A673 (cell line): ENCODE measurements around the gene MINDY2. TPM values are rescaled to one million over a fixed set of nuclear protein-coding genes. Genes with fewer than 3 reads are reported as not detected.
A peak's percentile ranks its signal among the peaks of the same experiment; 100 is the strongest.
"Not testable (repeated sequence)": the region's sequence is repeated elsewhere in the genome, so short reads cannot be mapped to it uniquely, and the experiment has no call there.

ENCODE experiments used
- BruUV-seq: library from RNA; stranded (reverse); fragments of 400-500 nt; replicated peaks from 2 replicates; lab custom pipeline; 2021; lab: Mats Ljungman, UMichigan
- CTCF ChIA-PET: fragments of 300-600 bp; sonication (Branson Sonifier 250); formaldehyde crosslinking; loops from one replicate; lab custom pipeline; 2022; ENCODE audit warnings: antibody characterized with exemption; lab: Charles Lee
- POLR2A ChIA-PET: fragments of 300-600 bp; sonication (Branson Sonifier 250); formaldehyde crosslinking; loops from one replicate; lab custom pipeline; 2022; ENCODE audit warnings: antibody characterized with exemption; ENCODE audit not compliant: low non-redundant PET; lab: Charles Lee
- DNase-seq: peaks from one replicate; pipeline ENCODE4 v3.0.0-alpha.2; 2015; ENCODE audit warnings: low spot score
- H3K27ac ChIP-seq: fragments of 200-600 bp; sonication (generic); 2 replicates; pipeline ENCODE4 v1.5.1; 2016; ENCODE audit warnings: mixed run types, low read depth, mild to moderate bottlenecking, mixed read lengths, antibody characterized with exemption, low read length; ENCODE audit not compliant: poor library complexity, severe bottlenecking
- H3K27me3 ChIP-seq: fragments of 200-600 bp; sonication (generic); replicated peaks from 2 replicates; pipeline ENCODE4 v1.6.1; 2017; ENCODE audit warnings: mixed run types, low read depth, mild to moderate bottlenecking, mixed read lengths, antibody characterized with exemption, low read length; ENCODE audit not compliant: insufficient read depth, poor library complexity
- H3K36me3 ChIP-seq: fragments of 200-600 bp; sonication (generic); 2 replicates; pipeline ENCODE4 v1.6.1; 2016; ENCODE audit warnings: mixed run types, mild to moderate bottlenecking, mixed read lengths, antibody characterized with exemption, low read length; ENCODE audit not compliant: insufficient read depth, poor library complexity, severe bottlenecking
- H3K4me1 ChIP-seq: fragments of 200-600 bp; sonication (generic); 2 replicates; pipeline ENCODE4 v1.6.1; 2017; ENCODE audit warnings: mixed run types, mild to moderate bottlenecking, mixed read lengths, antibody characterized with exemption, low read length; ENCODE audit not compliant: insufficient read depth, poor library complexity, severe bottlenecking
- H3K4me3 ChIP-seq: fragments of 200-600 bp; sonication (generic); 2 replicates; pipeline ENCODE4 v1.5.1; 2016; ENCODE audit warnings: low read depth, mixed run types, mild to moderate bottlenecking, mixed read lengths, low read length; ENCODE audit not compliant: poor library complexity, severe bottlenecking
- H3K9me3 ChIP-seq: fragments of 200-600 bp; sonication (generic); 2 replicates; pipeline ENCODE4 v1.6.1; 2016; ENCODE audit warnings: mixed run types, low read depth, mild to moderate bottlenecking, mixed read lengths, antibody characterized with exemption, low read length; ENCODE audit not compliant: poor library complexity, severe bottlenecking
- CTCF ChIP-seq: fragments of 300-800, 200-600 bp; sonication (generic); conservative IDR thresholded peaks from 2 replicates; pipeline ENCODE4 v1.5.1; 2017; ENCODE audit warnings: low read depth, mild to moderate bottlenecking, antibody characterized with exemption, low read length, moderate library complexity, mixed read lengths
- EZH2 ChIP-seq: fragments of 200-600 bp; sonication (generic); IDR thresholded peaks from 2 replicates; pipeline ENCODE4 v1.6.1; 2017; ENCODE audit warnings: borderline replicate concordance, low read depth, mild to moderate bottlenecking, mixed read lengths, antibody characterized with exemption, low read length; ENCODE audit not compliant: poor library complexity, severe bottlenecking
- intact Hi-C: fragments of 100-400 bp; cut with micrococcal nuclease; formaldehyde crosslinking; loops from one replicate; pipeline ENCODE4 v1.10.0; 2022; ENCODE audit not compliant: unreplicated experiment
- total RNA-seq: library from RNA; stranded (reverse); gene quantifications from 2 replicates; pipeline ENCODE4 v1.2.3, GENCODE V29; 2021

MINDY2 gene
- total RNA-seq, 1 experiment from 2014 or later: 14.1 TPM

DNA sequence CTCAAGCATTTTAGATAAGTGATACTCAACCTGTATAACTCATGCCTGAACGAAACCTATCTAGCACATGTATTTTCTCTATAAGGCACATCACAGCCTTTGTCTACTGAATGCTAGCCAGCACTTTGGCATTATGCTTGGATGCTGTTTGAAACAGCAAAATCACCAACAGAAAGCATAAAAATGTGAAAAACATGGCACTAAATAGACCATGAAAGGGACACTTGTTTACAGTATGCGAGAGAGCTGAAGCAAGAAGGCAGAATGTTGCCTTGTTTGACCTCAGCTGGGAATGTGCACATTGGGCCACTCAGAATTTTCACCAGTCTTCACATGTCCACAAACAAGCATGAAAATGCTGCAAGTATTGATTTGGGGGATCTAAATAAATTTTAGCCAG, 59.5 kb downstream of the MINDY2 start:
- DNase-seq: no peak
- no peaks in the 10 kb centered on the region for H3K36me3 ChIP-seq
- POLR2A ChIA-PET: no interaction called here
- H3K4me1 ChIP-seq: no peaks in the 10 kb centered on the region
- TF ChIP-seq EZH2: no peak
- no peak for TF ChIP-seq CTCF
- CTCF ChIA-PET: no interaction called here
- no TSS peak for BruUV-seq
- intact Hi-C loops: no loop called here
- H3K27ac ChIP-seq: no peak overlapping the region
- H3K9me3 ChIP-seq: no peaks in the 10 kb centered on the region
- no peaks in the 10 kb centered on the region for H3K27me3 ChIP-seq
- H3K4me3 ChIP-seq: no peak overlapping the region

- POLR2A ChIA-PET: not testable (repeated sequence)
Observed at GRCh38 chr15:58833681-58834426, 62.8 kb downstream of the MINDY2 start.

DNA sequence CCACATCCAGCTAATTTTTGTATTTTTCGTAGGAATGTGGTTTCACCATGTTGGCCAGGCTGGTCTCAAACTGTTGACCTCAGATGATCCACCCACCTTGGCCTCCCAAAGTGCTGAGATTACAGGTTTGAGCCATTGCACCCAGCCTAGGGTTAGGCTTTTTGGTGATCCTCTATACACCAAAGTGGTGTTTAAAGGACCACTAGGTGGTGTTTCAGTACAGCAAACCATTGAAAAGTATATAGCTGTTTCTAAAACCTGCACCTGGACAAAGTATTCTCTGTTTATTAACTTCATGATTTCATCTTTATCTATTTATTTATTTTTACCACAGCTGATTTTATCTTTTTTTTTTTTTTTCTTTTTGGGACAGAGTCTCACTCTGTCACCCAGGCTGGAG, 68.4 kb downstream of the MINDY2 start:
- BruUV-seq: no TSS peak
- TF ChIP-seq EZH2 (no peak), CTCF (peak; percentile 48)
- peak; percentile 14 for DNase-seq
- H3K9me3 ChIP-seq: no peaks in the 10 kb centered on the region
- H3K27ac ChIP-seq: no peak overlapping the region
- CTCF ChIA-PET: interaction anchor here (0.7 kb wide), 1 partner anchor 22 kb away, joined by 9 read pairs; no protein-coding TSS in a partner anchor
- intact Hi-C loops: no loop called here
- no peaks in the 10 kb centered on the region for H3K4me1 ChIP-seq
- H3K36me3 ChIP-seq: no peaks in the 10 kb centered on the region
- POLR2A ChIA-PET: no interaction called here
- no peaks in the 10 kb centered on the region for H3K27me3 ChIP-seq
- no peak overlapping the region for H3K4me3 ChIP-seq

More at GRCh38 chr15:58833681-58834426, 62.8 kb downstream of the MINDY2 start:
- H3K9me3 ChIP-seq, CTCF ChIA-PET, H3K4me3 ChIP-seq, BruUV-seq, H3K4me1 ChIP-seq, H3K36me3 ChIP-seq, intact Hi-C loops, H3K27me3 ChIP-seq, DNase-seq, H3K27ac ChIP-seq: not testable (repeated sequence)
